SK-N-SH (cell line): Measurements from ENCODE around the gene UST.

Experiments
- ELF1 ChIP-seq: IDR thresholded peaks from 2 replicates; pipeline ENCODE4 v1.4.0; 2012
- EP300 ChIP-seq, 2 experiments: IDR thresholded peaks; 2 replicates each; pipeline versions ENCODE4 v1.4.0 to v1.6.1; 2012; ENCODE audit warnings: borderline replicate concordance in 1 of 2, low read depth in 1 of 2, low read length in 1 of 2
- POLR2AphosphoS5 ChIP-seq: IDR thresholded peaks from 2 replicates; pipeline ENCODE4 v1.6.1; 2012; ENCODE audit warnings: low read depth, low read length
- TF ChIP-seq, protein P1 (sequence below): IDR thresholded peaks from 2 replicates; pipeline ENCODE4 v1.4.0; 2012; ENCODE audit warnings: low read depth
- TF ChIP-seq, protein P2 (sequence below): fragments of 200-600 bp; sonication (generic); IDR thresholded peaks from 2 replicates; pipeline ENCODE4 v1.6.1; 2017; ENCODE audit warnings: antibody characterized with exemption, mild to moderate bottlenecking, moderate library complexity

DNA sequence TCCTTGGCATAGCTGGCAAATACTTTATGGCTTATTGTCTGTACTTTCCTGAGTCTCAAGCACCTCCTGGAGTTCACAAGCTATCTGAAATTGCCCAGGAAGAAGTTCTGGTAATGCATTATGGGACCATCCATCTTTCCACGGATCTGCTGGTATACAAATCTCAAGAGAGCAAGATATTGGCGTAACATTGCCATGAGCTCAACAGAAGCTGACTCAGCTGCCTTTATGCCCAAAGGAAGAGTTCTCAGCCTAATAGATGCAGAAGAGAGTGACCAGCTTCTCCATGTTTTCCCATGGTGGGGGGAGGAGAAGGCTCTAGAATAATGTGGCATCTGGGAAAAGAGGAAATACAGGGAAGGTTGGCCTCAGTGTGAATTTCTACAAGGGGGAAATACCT, 78.7 kb downstream of the UST start:
- TF ChIP-seq EP300 (IDR thresholded peaks at IDR 0.05; ENCODE audit: borderline replicate concordance in 1 of 2, low read depth in 1 of 2, low read length in 1 of 2) (no peak), POLR2AphosphoS5 (no peak), ELF1 (no peak)
- TF ChIP-seq, protein P1, sequence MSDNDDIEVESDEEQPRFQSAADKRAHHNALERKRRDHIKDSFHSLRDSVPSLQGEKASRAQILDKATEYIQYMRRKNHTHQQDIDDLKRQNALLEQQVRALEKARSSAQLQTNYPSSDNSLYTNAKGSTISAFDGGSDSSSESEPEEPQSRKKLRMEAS = no peak
- TF ChIP-seq, protein P2, sequence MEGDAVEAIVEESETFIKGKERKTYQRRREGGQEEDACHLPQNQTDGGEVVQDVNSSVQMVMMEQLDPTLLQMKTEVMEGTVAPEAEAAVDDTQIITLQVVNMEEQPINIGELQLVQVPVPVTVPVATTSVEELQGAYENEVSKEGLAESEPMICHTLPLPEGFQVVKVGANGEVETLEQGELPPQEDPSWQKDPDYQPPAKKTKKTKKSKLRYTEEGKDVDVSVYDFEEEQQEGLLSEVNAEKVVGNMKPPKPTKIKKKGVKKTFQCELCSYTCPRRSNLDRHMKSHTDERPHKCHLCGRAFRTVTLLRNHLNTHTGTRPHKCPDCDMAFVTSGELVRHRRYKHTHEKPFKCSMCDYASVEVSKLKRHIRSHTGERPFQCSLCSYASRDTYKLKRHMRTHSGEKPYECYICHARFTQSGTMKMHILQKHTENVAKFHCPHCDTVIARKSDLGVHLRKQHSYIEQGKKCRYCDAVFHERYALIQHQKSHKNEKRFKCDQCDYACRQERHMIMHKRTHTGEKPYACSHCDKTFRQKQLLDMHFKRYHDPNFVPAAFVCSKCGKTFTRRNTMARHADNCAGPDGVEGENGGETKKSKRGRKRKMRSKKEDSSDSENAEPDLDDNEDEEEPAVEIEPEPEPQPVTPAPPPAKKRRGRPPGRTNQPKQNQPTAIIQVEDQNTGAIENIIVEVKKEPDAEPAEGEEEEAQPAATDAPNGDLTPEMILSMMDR = no peak
